ENCODE data around the gene FOXJ2. TPM values are rescaled to one million over a fixed set of nuclear protein-coding genes. Genes with fewer than 3 reads are reported as not detected.

Gene FOXJ2
- total RNA-seq, 1 donor from 2014 or later = 24.8 TPM

GRCh38 chr12:8077207-8077606 lies 44.7 kb downstream of the FOXJ2 start:
- no peak for DNase-seq (ENCODE audit: extremely low spot score in 2 of 2)
- no peak overlapping the region for H3K27ac ChIP-seq
- no peaks in the 10 kb centered on the region for H3K36me3 ChIP-seq
- H3K4me3 ChIP-seq = no peak overlapping the region
- no peak for TF ChIP-seq POLR2AphosphoS5 (IDR thresholded peaks at IDR 0.05; ENCODE audit: insufficient read depth in 1 of 2, low read depth in 1 of 2)
- TF ChIP-seq POLR2A (IDR thresholded peaks at IDR 0.05) = no peak
- TF ChIP-seq CTCF (IDR thresholded peaks at IDR 0.05) = no peak
- intact Hi-C loops (cut with DNase I) = no loop called here
- no peaks in the 10 kb centered on the region for H3K27me3 ChIP-seq
- peaks cover 10% of the 10 kb centered on the region for H3K4me1 ChIP-seq
- no peaks in the 10 kb centered on the region for H3K9me3 ChIP-seq

GRCh38 chr12:8078398-8078797 lies 45.9 kb downstream of the FOXJ2 start:
- Histone ChIP-seq H3K9me3 (no peaks in the 10 kb centered on the region), H3K27ac (no peak overlapping the region), H3K36me3 (no peaks in the 10 kb centered on the region), H3K4me1 (peaks cover 19% of the 10 kb centered on the region), H3K4me3 (no peak overlapping the region), H3K27me3 (no peaks in the 10 kb centered on the region)
- TF ChIP-seq CTCF (IDR thresholded peaks at IDR 0.05) = peak in 1 of 3 experiments; percentile 13
- no peak for TF ChIP-seq POLR2A (IDR thresholded peaks at IDR 0.05)
- intact Hi-C loops (cut with DNase I) = no loop called here
- DNase-seq (ENCODE audit: extremely low spot score in 2 of 2) = no peak

- Histone ChIP-seq H3K36me3 (no peaks in the 10 kb centered on the region), H3K4me1 (peaks cover 25% of the 10 kb centered on the region), H3K9me3 (no peaks in the 10 kb centered on the region), H3K27ac (no peak overlapping the region), H3K4me3 (no peak overlapping the region), H3K27me3 (no peaks in the 10 kb centered on the region)
- TF ChIP-seq POLR2A (IDR thresholded peaks at IDR 0.05) = no peak
- no peak for TF ChIP-seq POLR2AphosphoS5 (IDR thresholded peaks at IDR 0.05; ENCODE audit: insufficient read depth in 1 of 2, low read depth in 1 of 2)
- no peak for TF ChIP-seq CTCF (IDR thresholded peaks at IDR 0.05)
- no peak for DNase-seq (ENCODE audit: extremely low spot score in 2 of 2)
- intact Hi-C loops (cut with DNase I) = no loop called here
Observed at GRCh38 chr12:8078916-8079315, 46.4 kb downstream of the FOXJ2 start.

- H3K27me3 ChIP-seq = no peaks in the 10 kb centered on the region
Observed at GRCh38 chr12:8080120-8080519, 47.6 kb downstream of the FOXJ2 start.

More at GRCh38 chr12:8080120-8080519, 47.6 kb downstream of the FOXJ2 start:
- intact Hi-C loops (cut with DNase I) = loop anchor here (10.0 kb wide), 1 partner anchor 45 kb away; the partner anchor contains the start of gene FOXJ2
- H3K9me3 ChIP-seq = no peaks in the 10 kb centered on the region
- no peak for TF ChIP-seq POLR2A (IDR thresholded peaks at IDR 0.05)
- no peak for TF ChIP-seq CTCF (IDR thresholded peaks at IDR 0.05)
- no peak for TF ChIP-seq POLR2AphosphoS5 (IDR thresholded peaks at IDR 0.05; ENCODE audit: insufficient read depth in 1 of 2, low read depth in 1 of 2)
- DNase-seq (ENCODE audit: extremely low spot score in 2 of 2) = no peak
- H3K27ac ChIP-seq = no peak overlapping the region
- H3K4me3 ChIP-seq = no peak overlapping the region
- peaks cover 33% of the 10 kb centered on the region for H3K4me1 ChIP-seq
- H3K36me3 ChIP-seq = no peaks in the 10 kb centered on the region
